ENCODE data around the gene STAT5B. TPM values are rescaled to one million over a fixed set of nuclear protein-coding genes. Genes with fewer than 3 reads are reported as not detected.

The STAT5B gene
- total RNA-seq, 1 experiment from 2014 or later, result 7.1 TPM

DNA sequence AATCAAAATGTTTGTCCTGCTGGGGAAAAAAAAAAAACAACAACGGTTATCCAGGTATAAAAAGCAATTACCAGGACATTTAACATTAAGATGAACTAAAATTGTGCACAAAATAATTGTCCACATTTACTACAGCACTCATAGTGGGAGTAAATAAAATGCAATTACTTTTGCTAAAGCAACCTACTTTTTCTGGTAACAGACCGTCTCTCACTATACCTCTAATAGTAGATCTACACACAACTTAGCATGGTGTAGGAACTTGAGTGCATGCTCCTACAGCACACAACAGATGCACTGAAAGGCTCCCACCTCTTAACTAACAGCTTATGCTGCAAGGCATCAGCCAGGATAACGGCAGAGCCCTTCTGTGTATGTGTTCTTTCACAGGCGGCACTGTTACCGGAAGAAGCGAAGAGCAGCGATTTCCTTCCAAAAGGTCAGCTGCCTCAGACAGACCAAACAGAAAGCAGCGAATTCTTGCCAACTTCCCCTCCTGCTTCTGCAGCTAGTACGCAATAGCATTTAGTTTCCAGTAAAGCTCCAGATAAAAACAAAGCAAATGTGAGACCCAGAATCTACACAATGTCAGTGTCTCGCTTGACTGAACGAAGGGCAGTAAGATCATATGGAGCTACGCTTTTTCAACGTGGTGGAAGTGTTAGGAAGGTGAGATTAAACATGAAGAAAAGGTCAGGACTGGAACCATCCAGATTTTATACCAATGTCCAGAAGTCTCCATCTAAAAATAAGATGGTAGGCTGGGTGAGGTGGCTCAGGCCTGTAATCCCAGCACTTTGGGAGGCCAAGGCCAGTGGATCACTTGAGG is 27.6 kb downstream of the STAT5B start:
- CTCF ChIA-PET, result no interaction called here
- H3K9me2 ChIP-seq (ENCODE audit: insufficient read depth), result no peaks in the 10 kb centered on the region
- no peaks in the 10 kb centered on the region for H3K36me3 ChIP-seq (ENCODE audit: control insufficient read depth in 1 of 2, insufficient read depth in 2 of 2, low read length in 2 of 2)
- RAD21 ChIA-PET (ENCODE audit: low non-redundant PET in 1 of 2, low total read pairs in 2 of 2, uncharacterized antibody in 2 of 2, unreplicated experiment in 2 of 2), result no interaction called here
- ATAC-seq (no peak), DNase-seq (ENCODE audit: low read depth, low spot score) (no peak)
- intact Hi-C loops (cut with micrococcal nuclease), result no loop called here
- no peaks in the 10 kb centered on the region for H3K9me3 ChIP-seq (ENCODE audit: control insufficient read depth in 1 of 2, insufficient read depth in 1 of 2, low read depth in 1 of 2, low read length in 2 of 2)
- H3K79me2 ChIP-seq (ENCODE audit: insufficient read depth, low read length), result no peaks in the 10 kb centered on the region
- no peak overlapping the region for H3K27ac ChIP-seq (ENCODE audit: low read depth, low read length)
- no peaks in the 10 kb centered on the region for H4K20me1 ChIP-seq (ENCODE audit: insufficient read depth)
- no peak overlapping the region for H3K4me2 ChIP-seq (ENCODE audit: low read length)
- peaks cover 3 to 20% of the 10 kb centered on the region in 2 experiments; a peak in 3 of 4 replicates for H3K4me1 ChIP-seq (ENCODE audit: control insufficient read depth in 1 of 2, insufficient read depth in 2 of 2, low read length in 2 of 2)
- no peaks in the 10 kb centered on the region for H3K27me3 ChIP-seq (ENCODE audit: insufficient read depth, low read length)
- BruUV-seq (replicated peaks), result no TSS peak
- no peak for TF ChIP-seq CBX3 (IDR thresholded peaks at IDR 0.05; ENCODE audit: low read depth)
- TF ChIP-seq, protein P1, sequence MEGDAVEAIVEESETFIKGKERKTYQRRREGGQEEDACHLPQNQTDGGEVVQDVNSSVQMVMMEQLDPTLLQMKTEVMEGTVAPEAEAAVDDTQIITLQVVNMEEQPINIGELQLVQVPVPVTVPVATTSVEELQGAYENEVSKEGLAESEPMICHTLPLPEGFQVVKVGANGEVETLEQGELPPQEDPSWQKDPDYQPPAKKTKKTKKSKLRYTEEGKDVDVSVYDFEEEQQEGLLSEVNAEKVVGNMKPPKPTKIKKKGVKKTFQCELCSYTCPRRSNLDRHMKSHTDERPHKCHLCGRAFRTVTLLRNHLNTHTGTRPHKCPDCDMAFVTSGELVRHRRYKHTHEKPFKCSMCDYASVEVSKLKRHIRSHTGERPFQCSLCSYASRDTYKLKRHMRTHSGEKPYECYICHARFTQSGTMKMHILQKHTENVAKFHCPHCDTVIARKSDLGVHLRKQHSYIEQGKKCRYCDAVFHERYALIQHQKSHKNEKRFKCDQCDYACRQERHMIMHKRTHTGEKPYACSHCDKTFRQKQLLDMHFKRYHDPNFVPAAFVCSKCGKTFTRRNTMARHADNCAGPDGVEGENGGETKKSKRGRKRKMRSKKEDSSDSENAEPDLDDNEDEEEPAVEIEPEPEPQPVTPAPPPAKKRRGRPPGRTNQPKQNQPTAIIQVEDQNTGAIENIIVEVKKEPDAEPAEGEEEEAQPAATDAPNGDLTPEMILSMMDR (IDR thresholded peaks at IDR 0.05 in 2 of 3, conservative IDR thresholded peaks at IDR 0.05 in 1 of 3; ENCODE audit: borderline replicate concordance in 1 of 3, insufficient read depth in 1 of 3, low read depth in 2 of 3, low read length in 2 of 3), result no peak
- TF ChIP-seq EGR1 (IDR thresholded peaks at IDR 0.05; ENCODE audit: low read depth), result no peak
- no peak for TF ChIP-seq CEBPB (IDR thresholded peaks at IDR 0.05; ENCODE audit: low read depth)
- no peak for TF ChIP-seq POLR2A (IDR thresholded peaks at IDR 0.05; ENCODE audit: borderline replicate concordance, extremely low read depth, insufficient read depth, insufficient read length)
- TF ChIP-seq, protein P2, sequence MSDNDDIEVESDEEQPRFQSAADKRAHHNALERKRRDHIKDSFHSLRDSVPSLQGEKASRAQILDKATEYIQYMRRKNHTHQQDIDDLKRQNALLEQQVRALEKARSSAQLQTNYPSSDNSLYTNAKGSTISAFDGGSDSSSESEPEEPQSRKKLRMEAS (IDR thresholded peaks at IDR 0.05), result no peak
- H2AFZ ChIP-seq (ENCODE audit: low read depth, low read length, poor library complexity, severe bottlenecking), result no peak overlapping the region
- H3K9ac ChIP-seq (ENCODE audit: low read length), result no peak overlapping the region
- H3K4me3 ChIP-seq (replicated peaks in 1 of 2; ENCODE audit: low read depth in 1 of 2, low read length in 2 of 2), result no peak overlapping the region
- POLR2A ChIA-PET, result no interaction called here

DNA sequence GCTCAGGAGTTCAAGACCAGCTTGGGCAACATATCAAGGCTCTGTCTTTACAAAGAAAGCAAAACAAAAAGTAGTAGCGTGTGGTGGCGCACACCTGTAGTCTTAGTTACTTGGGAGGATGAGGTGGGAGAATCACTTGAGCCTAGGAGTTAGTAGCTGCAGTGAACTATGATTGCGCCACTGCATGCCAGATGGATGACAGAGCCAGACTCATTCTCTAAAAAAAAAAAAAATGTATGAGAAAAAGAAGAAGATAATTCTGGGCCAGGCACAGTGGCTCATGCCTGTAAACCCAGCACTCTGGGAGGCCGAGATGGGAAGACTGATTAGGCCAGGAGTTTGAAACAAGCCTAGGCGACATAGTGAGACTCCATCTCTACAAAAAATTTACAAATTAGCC is 28.5 kb downstream of the STAT5B start:
- ATAC-seq (no peak), DNase-seq (ENCODE audit: low read depth, low spot score) (no peak)
- Histone ChIP-seq H3K4me2 (ENCODE audit: low read length) (no peak overlapping the region), H3K4me1 (ENCODE audit: control insufficient read depth in 1 of 2, insufficient read depth in 2 of 2, low read length in 2 of 2) (peaks cover 3 to 11% of the 10 kb centered on the region in 2 experiments; a peak in 3 of 4 replicates), H3K27ac (ENCODE audit: low read depth, low read length) (no peak overlapping the region), H4K20me1 (ENCODE audit: insufficient read depth) (no peaks in the 10 kb centered on the region), H3K9ac (ENCODE audit: low read length) (no peak overlapping the region), H3K9me3 (ENCODE audit: control insufficient read depth in 1 of 2, insufficient read depth in 1 of 2, low read depth in 1 of 2, low read length in 2 of 2) (no peaks in the 10 kb centered on the region), H3K9me2 (ENCODE audit: insufficient read depth) (no peaks in the 10 kb centered on the region), H2AFZ (ENCODE audit: low read depth, low read length, poor library complexity, severe bottlenecking) (no peak overlapping the region), H3K4me3 (replicated peaks in 1 of 2; ENCODE audit: low read depth in 1 of 2, low read length in 2 of 2) (no peak overlapping the region), H3K36me3 (ENCODE audit: control insufficient read depth in 1 of 2, insufficient read depth in 2 of 2, low read length in 2 of 2) (no peaks in the 10 kb centered on the region), H3K79me2 (ENCODE audit: insufficient read depth, low read length) (no peaks in the 10 kb centered on the region), H3K27me3 (ENCODE audit: insufficient read depth, low read length) (no peaks in the 10 kb centered on the region)
- ChIA-PET RAD21 (ENCODE audit: low non-redundant PET in 1 of 2, low total read pairs in 2 of 2, uncharacterized antibody in 2 of 2, unreplicated experiment in 2 of 2) (no interaction called here), CTCF (no interaction called here), POLR2A (no interaction called here)
- TF ChIP-seq EZH2phosphoT487 (IDR thresholded peaks at IDR 0.05; ENCODE audit: borderline replicate concordance), result no peak
- intact Hi-C loops (cut with micrococcal nuclease), result no loop called here
- BruUV-seq (replicated peaks), result no TSS peak

Data from HCT116 (cell line).